Ascending aorta (tissue), 2 donors: ENCODE data around the gene XAGE1A. TPM values are rescaled to one million over a fixed set of nuclear protein-coding genes. Genes with fewer than 3 reads are reported as not detected.
"Not testable (repeated sequence)": the region's sequence is repeated elsewhere in the genome, so short reads cannot be mapped to it uniquely, and the experiment has no call there.

Experiments
- DNase-seq, 2 donors: peaks; one replicate each; pipeline ENCODE4 v3.0.0-alpha.2; 2019; ENCODE audit warnings: low spot score in 2 of 2
- H3K27ac ChIP-seq, 2 donors: fragments of 200-600 bp; sonication (generic); one replicate each; pipeline ENCODE4 v1.5.1; 2016 to 2017; ENCODE audit warnings: mild to moderate bottlenecking in 1 of 2
- H3K27me3 ChIP-seq: fragments of 200-600 bp; sonication (generic); one replicate; pipeline ENCODE4 v1.5.1; 2017
- H3K36me3 ChIP-seq, 2 donors: fragments of 200-600 bp; sonication (generic); one replicate each; pipeline ENCODE4 v1.5.1; 2016
- H3K4me1 ChIP-seq, 2 donors: fragments of 200-600 bp; sonication (generic); one replicate each; pipeline ENCODE4 v1.5.1; 2016 to 2017; ENCODE audit warnings: mild to moderate bottlenecking in 1 of 2
- H3K4me3 ChIP-seq, 2 donors: fragments of 200-600 bp; sonication (generic); one replicate each; pipeline ENCODE4 v1.5.1; 2016 to 2017; ENCODE audit warnings: mild to moderate bottlenecking in 1 of 2
- H3K9me3 ChIP-seq, 2 donors: fragments of 200-600 bp; sonication (generic); one replicate each; pipeline ENCODE4 v1.5.1; 2016
- CTCF ChIP-seq, 3 experiments: fragments of 200-600 bp in 2 of 3; fragments of 450-650 bp in 1 of 3; sonication (generic) in 2 of 3; IDR thresholded peaks; one replicate each; pipeline ENCODE4 v1.5.1; 2016 to 2019; ENCODE audit warnings: antibody characterized with exemption in 3 of 3, mild to moderate bottlenecking in 1 of 3, moderate library complexity in 1 of 3
- intact Hi-C: fragments of 100-400 bp; cut with DNase I; formaldehyde crosslinking; loops from one replicate; pipeline ENCODE4 v1.15.1; 2023
- total RNA-seq: library from RNA; depleted of rRNA; stranded (reverse); fragments of >200 nt; gene quantifications from one replicate; pipeline ENCODE4 v1.1.0, GENCODE V29; 2016

The XAGE1A gene
- not detected for total RNA-seq

- intact Hi-C loops, H3K27ac ChIP-seq, H3K27me3 ChIP-seq, H3K9me3 ChIP-seq, H3K4me1 ChIP-seq, H3K4me3 ChIP-seq, H3K36me3 ChIP-seq, DNase-seq: not testable (repeated sequence)
These were observed at the start of gene XAGE1A for GRCh38 chrX:52495545-52496418. TSS of gene XAGE1A (plus strand) at chrX:52495808. CDS start at chrX:52497362, 1,554 bp downstream.

GRCh38 chrX:52452031-52452430 lies 43.6 kb upstream of the XAGE1A start:
- H3K27me3 ChIP-seq, H3K36me3 ChIP-seq, DNase-seq, H3K4me3 ChIP-seq, intact Hi-C loops, H3K9me3 ChIP-seq, H3K4me1 ChIP-seq, H3K27ac ChIP-seq: not testable (repeated sequence)

GRCh38 chrX:52471301-52471700 lies 24.3 kb upstream of the XAGE1A start:
- intact Hi-C loops, H3K4me3 ChIP-seq, H3K27me3 ChIP-seq, DNase-seq, H3K36me3 ChIP-seq, H3K27ac ChIP-seq, H3K4me1 ChIP-seq, H3K9me3 ChIP-seq: not testable (repeated sequence)

- intact Hi-C loops, H3K4me3 ChIP-seq, H3K9me3 ChIP-seq, H3K36me3 ChIP-seq, H3K4me1 ChIP-seq, DNase-seq, H3K27ac ChIP-seq, H3K27me3 ChIP-seq: not testable (repeated sequence)
These were observed 788 bp downstream of the XAGE1A start for GRCh38 chrX:52496419-52496772.

GRCh38 chrX:52501362-52501761 lies 5.8 kb downstream of the XAGE1A start:
- H3K9me3 ChIP-seq, H3K27me3 ChIP-seq, H3K4me1 ChIP-seq, intact Hi-C loops, H3K27ac ChIP-seq, H3K36me3 ChIP-seq, H3K4me3 ChIP-seq, DNase-seq: not testable (repeated sequence)

- H3K4me3 ChIP-seq = no peak overlapping the region
- no peak for DNase-seq
- no peaks in the 10 kb centered on the region for H3K9me3 ChIP-seq
- H3K36me3 ChIP-seq = no peaks in the 10 kb centered on the region
- no peak for TF ChIP-seq CTCF (IDR thresholded peaks at IDR 0.05)
- intact Hi-C loops = no loop called here
- H3K27me3 ChIP-seq = no peaks in the 10 kb centered on the region
- H3K4me1 ChIP-seq = no peaks in the 10 kb centered on the region
- no peak overlapping the region for H3K27ac ChIP-seq
These were observed 8.9 kb downstream of the XAGE1A start for GRCh38 chrX:52504551-52504950.

- intact Hi-C loops = no loop called here
- Histone ChIP-seq H3K36me3 (no peaks in the 10 kb centered on the region), H3K9me3 (no peaks in the 10 kb centered on the region)
These were observed 11.7 kb downstream of the XAGE1A start for GRCh38 chrX:52507331-52507730.

GRCh38 chrX:52509916-52510315 lies 14.3 kb downstream of the XAGE1A start:
- no peak for TF ChIP-seq CTCF (IDR thresholded peaks at IDR 0.05)
- no peak overlapping the region for H3K27ac ChIP-seq
- H3K9me3 ChIP-seq = no peaks in the 10 kb centered on the region
- no peak overlapping the region for H3K4me3 ChIP-seq
- no peaks in the 10 kb centered on the region for H3K27me3 ChIP-seq
- H3K4me1 ChIP-seq = no peaks in the 10 kb centered on the region
- intact Hi-C loops = no loop called here
- no peak for DNase-seq
- no peaks in the 10 kb centered on the region for H3K36me3 ChIP-seq

More at GRCh38 chrX:52507331-52507730, 11.7 kb downstream of the XAGE1A start:
- DNase-seq = no peak
- H3K4me1 ChIP-seq = no peaks in the 10 kb centered on the region
- H3K27me3 ChIP-seq = no peaks in the 10 kb centered on the region
- no peak overlapping the region for H3K27ac ChIP-seq
- H3K4me3 ChIP-seq = no peak overlapping the region
- no peak for TF ChIP-seq CTCF (IDR thresholded peaks at IDR 0.05)

GRCh38 chrX:52511126-52511525 lies 15.5 kb downstream of the XAGE1A start:
- H3K4me3 ChIP-seq, DNase-seq, H3K27me3 ChIP-seq, H3K36me3 ChIP-seq, H3K27ac ChIP-seq, H3K4me1 ChIP-seq, H3K9me3 ChIP-seq, intact Hi-C loops: not testable (repeated sequence)

- H3K4me3 ChIP-seq, intact Hi-C loops, H3K27ac ChIP-seq, H3K27me3 ChIP-seq, H3K36me3 ChIP-seq, H3K9me3 ChIP-seq, H3K4me1 ChIP-seq, DNase-seq: not testable (repeated sequence)
These were observed 20.7 kb downstream of the XAGE1A start for GRCh38 chrX:52516110-52516986.

GRCh38 chrX:52516987-52517325 lies 21.3 kb downstream of the XAGE1A start, which contains the start of gene XAGE1B:
TSS of gene XAGE1B (minus strand) at chrX:52517063. CDS start at chrX:52515527, 1,536 bp downstream.
- DNase-seq, H3K36me3 ChIP-seq, H3K4me3 ChIP-seq, H3K27ac ChIP-seq, H3K27me3 ChIP-seq, H3K9me3 ChIP-seq, H3K4me1 ChIP-seq, intact Hi-C loops: not testable (repeated sequence)
